ENCODE data around the gene DGKQ. TPM values are rescaled to one million over a fixed set of nuclear protein-coding genes. Genes with fewer than 3 reads are reported as not detected.

Gene DGKQ
- total RNA-seq, 1 experiment from 2014 or later: 22.0 TPM

DNA sequence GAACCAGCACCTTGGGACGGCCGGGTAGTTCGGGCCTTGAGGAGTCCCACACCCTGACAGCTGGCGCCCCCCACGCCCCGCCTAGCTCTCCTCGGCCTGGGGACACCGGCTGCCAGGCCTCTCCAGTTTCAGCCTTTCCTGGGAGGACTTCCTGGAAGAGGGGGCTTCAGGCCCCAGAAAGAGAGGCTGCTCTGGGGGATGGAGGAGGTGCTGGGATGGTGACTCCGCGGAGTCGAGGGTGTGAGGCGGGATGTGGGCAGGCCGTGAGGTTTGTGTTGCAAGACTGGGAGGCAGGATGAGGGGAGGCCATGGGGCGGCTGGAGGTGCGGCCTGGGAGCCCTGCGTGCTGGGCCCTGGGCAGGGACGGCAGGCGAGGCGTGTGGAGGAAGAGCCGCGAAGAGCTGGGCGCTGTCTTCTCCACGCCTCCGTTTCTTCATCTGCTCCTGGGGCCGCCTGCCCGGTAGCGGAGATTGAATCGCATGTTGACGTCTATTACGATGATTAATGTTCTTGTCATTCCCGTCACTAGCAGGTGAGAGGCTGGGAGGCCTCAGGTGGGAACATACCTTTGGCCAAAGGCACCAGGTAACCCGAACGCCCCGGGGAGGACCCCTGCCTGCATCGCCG, 37.1 kb upstream of the DGKQ start:
- peak overlapping the region; percentile 45; the same call in 1 of the 2 replicates for H3K27ac ChIP-seq (ENCODE audit: low read depth, low read length)
- peaks cover 3 to 4% of the 10 kb centered on the region in 2 experiments; a peak in 2 of 4 replicates for H3K36me3 ChIP-seq (ENCODE audit: control insufficient read depth in 1 of 2, insufficient read depth in 2 of 2, low read length in 2 of 2)
- TF ChIP-seq CEBPB (IDR thresholded peaks at IDR 0.05; ENCODE audit: low read depth) (no peak), TCF7L2 (IDR thresholded peaks at IDR 0.05; ENCODE audit: borderline replicate concordance, extremely low read depth, insufficient read depth, insufficient read length) (no peak)
- peak; percentile 53 for DNase-seq (ENCODE audit: low read depth, low spot score)
- peak overlapping the region; percentile 61 for H3K9ac ChIP-seq (ENCODE audit: low read length)
- no peaks in the 10 kb centered on the region for H3K9me3 ChIP-seq (ENCODE audit: control insufficient read depth in 1 of 2, insufficient read depth in 1 of 2, low read depth in 1 of 2, low read length in 2 of 2)
- POLR2A ChIA-PET: no interaction called here
- CTCF ChIA-PET: interaction anchor here (1.0 to 1.4 kb wide), 4 partner anchors 17 to 408 kb away, joined by 3 read pairs; partner anchors contain the start of genes IDUA and SLC26A1
- H3K9me2 ChIP-seq (ENCODE audit: insufficient read depth): no peaks in the 10 kb centered on the region
- no peaks in the 10 kb centered on the region for H4K20me1 ChIP-seq (ENCODE audit: insufficient read depth)
- H3K4me2 ChIP-seq (ENCODE audit: low read length): peak overlapping the region; percentile 98
- no peaks in the 10 kb centered on the region for H3K27me3 ChIP-seq (ENCODE audit: insufficient read depth, low read length)
- BruUV-seq (replicated peaks): no TSS peak
- H3K4me3 ChIP-seq (replicated peaks in 1 of 2; ENCODE audit: low read depth in 1 of 2, low read length in 2 of 2): peak overlapping the region; percentile 47 to 66
- H3K79me2 ChIP-seq (ENCODE audit: insufficient read depth, low read length): peaks cover 12% of the 10 kb centered on the region; the same call in 1 of the 2 replicates
- no peak overlapping the region for H2AFZ ChIP-seq (ENCODE audit: low read depth, low read length, poor library complexity, severe bottlenecking)
- RAD21 ChIA-PET (ENCODE audit: low non-redundant PET in 1 of 2, low total read pairs in 2 of 2, uncharacterized antibody in 2 of 2, unreplicated experiment in 2 of 2): interaction anchor here in 1 of 2 experiments (0.6 kb wide), 1 partner anchor 153 kb away, joined by 5 read pairs; no protein-coding TSS in a partner anchor
- H3K4me1 ChIP-seq (ENCODE audit: control insufficient read depth in 1 of 2, insufficient read depth in 2 of 2, low read length in 2 of 2): peaks cover 20 to 39% of the 10 kb centered on the region in 2 experiments
- intact Hi-C loops (cut with micrococcal nuclease): loop anchor here (1.0 to 5.0 kb wide), 2 partner anchors 33 to 277 kb away; partner anchors contain the start of gene MAEA
- ATAC-seq: peak; percentile 15

- H3K4me1 ChIP-seq (ENCODE audit: control insufficient read depth in 1 of 2, insufficient read depth in 2 of 2, low read length in 2 of 2): peaks cover 20 to 39% of the 10 kb centered on the region in 2 experiments
- H3K9ac ChIP-seq (ENCODE audit: low read length): peak overlapping the region; percentile 61
- BruUV-seq (replicated peaks): no TSS peak
- ChIA-PET POLR2A (no interaction called here), RAD21 (ENCODE audit: low non-redundant PET in 1 of 2, low total read pairs in 2 of 2, uncharacterized antibody in 2 of 2, unreplicated experiment in 2 of 2) (interaction anchor here in 1 of 2 experiments (0.6 kb wide), 1 partner anchor 153 kb away, joined by 5 read pairs; no protein-coding TSS in a partner anchor), CTCF (interaction anchor here (1.1 to 1.4 kb wide), 3 partner anchors 16 to 407 kb away, joined by 3 read pairs; partner anchors contain the start of gene SLC26A1)
- no peak for DNase-seq (ENCODE audit: low read depth, low spot score)
- peak overlapping the region; percentile 74 for H2AFZ ChIP-seq (ENCODE audit: low read depth, low read length, poor library complexity, severe bottlenecking)
- H3K4me3 ChIP-seq (replicated peaks in 1 of 2; ENCODE audit: low read depth in 1 of 2, low read length in 2 of 2): peak overlapping the region; percentile 47 to 66
- H3K27ac ChIP-seq (ENCODE audit: low read depth, low read length): peak overlapping the region; percentile 24; the same call in 1 of the 2 replicates
- ATAC-seq: peak; percentile 56
- H3K79me2 ChIP-seq (ENCODE audit: insufficient read depth, low read length): peaks cover 9% of the 10 kb centered on the region; the same call in 1 of the 2 replicates
- no peaks in the 10 kb centered on the region for H4K20me1 ChIP-seq (ENCODE audit: insufficient read depth)
- H3K4me2 ChIP-seq (ENCODE audit: low read length): peak overlapping the region; percentile 98
- intact Hi-C loops (cut with micrococcal nuclease): loop anchor here (1.0 to 5.0 kb wide), 2 partner anchors 34 to 278 kb away; partner anchors contain the start of gene MAEA
- TF ChIP-seq JUND (IDR thresholded peaks at IDR 0.05) (no peak), SIN3A (IDR thresholded peaks at IDR 0.05; ENCODE audit: low read depth) (no peak), POLR2AphosphoS5 (IDR thresholded peaks at IDR 0.05; ENCODE audit: low read depth, low read length) (0 out of 2 replicates have a peak, but pooled peaks have one; percentile 35)
- no peaks in the 10 kb centered on the region for H3K9me2 ChIP-seq (ENCODE audit: insufficient read depth)
- H3K9me3 ChIP-seq (ENCODE audit: control insufficient read depth in 1 of 2, insufficient read depth in 1 of 2, low read depth in 1 of 2, low read length in 2 of 2): no peaks in the 10 kb centered on the region
- no peaks in the 10 kb centered on the region for H3K27me3 ChIP-seq (ENCODE audit: insufficient read depth, low read length)
- peaks cover 3 to 4% of the 10 kb centered on the region in 2 experiments; a peak in 2 of 4 replicates for H3K36me3 ChIP-seq (ENCODE audit: control insufficient read depth in 1 of 2, insufficient read depth in 2 of 2, low read length in 2 of 2)
These were observed 36.4 kb upstream of the DGKQ start for GRCh38 chr4:1009542-1010394.
